Smooth muscle cell (in vitro differentiated cells): ENCODE measurements around the gene NLGN1. TPM values are rescaled to one million over a fixed set of nuclear protein-coding genes. Genes with fewer than 3 reads are reported as not detected.

Experiments used
- DNase-seq: peaks from one replicate; lab custom pipeline; 2025; ENCODE audit not compliant: unreplicated experiment; lab: John Stamatoyannopoulos, UW
- H2AFZ ChIP-seq: fragments of 200-600 bp; sonication (generic); 2 replicates; pipeline ENCODE4 v1.6.0; 2016; ENCODE audit warnings: antibody characterized with exemption, low read depth, mild to moderate bottlenecking
- H3F3A ChIP-seq: fragments of 200-600 bp; sonication (generic); 2 replicates; pipeline ENCODE4 v1.6.0; 2017; ENCODE audit warnings: antibody characterized with exemption, low read depth
- H3K27ac ChIP-seq: fragments of 200-600 bp; sonication (generic); 2 replicates; pipeline ENCODE4 v1.5.1; 2016; ENCODE audit warnings: low read depth, mild to moderate bottlenecking
- H3K27me3 ChIP-seq: fragments of 200-600 bp; sonication (generic); 2 replicates; pipeline ENCODE4 v1.6.1; 2016; ENCODE audit warnings: low read depth, mild to moderate bottlenecking
- H3K36me3 ChIP-seq: fragments of 200-600 bp; sonication (generic); 2 replicates; pipeline ENCODE4 v1.5.1; 2016; ENCODE audit warnings: low read depth
- H3K4me1 ChIP-seq: fragments of 200-600 bp; sonication (generic); 2 replicates; pipeline ENCODE4 v1.5.1; 2016; ENCODE audit warnings: low read depth
- H3K4me2 ChIP-seq: fragments of 200-600 bp; sonication (generic); 2 replicates; pipeline ENCODE4 v1.6.0; 2016; ENCODE audit warnings: mild to moderate bottlenecking
- H3K4me3 ChIP-seq: fragments of 200-600 bp; sonication (generic); 2 replicates; pipeline ENCODE4 v1.5.1; 2016; ENCODE audit warnings: mild to moderate bottlenecking
- H3K79me2 ChIP-seq: fragments of 200-600 bp; sonication (generic); 2 replicates; pipeline ENCODE4 v1.6.0; 2016; ENCODE audit warnings: low read depth, mild to moderate bottlenecking
- H3K9ac ChIP-seq: fragments of 200-600 bp; sonication (generic); 2 replicates; pipeline ENCODE4 v1.6.0; 2016; ENCODE audit warnings: low read depth
- H3K9me3 ChIP-seq: fragments of 200-600 bp; sonication (generic); replicated peaks from 2 replicates; pipeline ENCODE4 v1.5.1; 2016; ENCODE audit warnings: low read depth
- H4K20me1 ChIP-seq: fragments of 200-600 bp; sonication (generic); 2 replicates; pipeline ENCODE4 v1.6.0; 2016; ENCODE audit warnings: low read depth
- WGBS: methylation state at CpG from one replicate; pipeline ENCODE4 v1.1.7; 2016; ENCODE audit warnings: low lambda C conversion rate; 5-methylcytosine and 5-hydroxymethylcytosine counted together
- polyA plus RNA-seq: library from polyadenylated mRNA; unstranded; fragments of >200 nt; fragmentation: Nextera tagmentation; extraction: Ambion mirVana; gene quantifications from 2 replicates; pipeline ENCODE4 v1.2.1, GENCODE V29; 2016
- total RNA-seq: library from RNA; depleted of rRNA; stranded (reverse); fragments of >200 nt; gene quantifications from 2 replicates; pipeline ENCODE4 v1.2.3, GENCODE V29; 2014
- TF ChIP-seq, protein P1 (sequence below): fragments of 200-600 bp; sonication (generic); IDR thresholded peaks from 2 replicates; pipeline ENCODE4 v1.5.1; 2017; ENCODE audit warnings: borderline replicate concordance, mild to moderate bottlenecking, antibody characterized with exemption; ENCODE audit not compliant: insufficient read depth, poor library complexity, severe bottlenecking

The NLGN1 gene
- total and polyA plus RNA-seq, 2 experiments from 2014 or later, result 0.04 TPM; not detected in 1

DNA sequence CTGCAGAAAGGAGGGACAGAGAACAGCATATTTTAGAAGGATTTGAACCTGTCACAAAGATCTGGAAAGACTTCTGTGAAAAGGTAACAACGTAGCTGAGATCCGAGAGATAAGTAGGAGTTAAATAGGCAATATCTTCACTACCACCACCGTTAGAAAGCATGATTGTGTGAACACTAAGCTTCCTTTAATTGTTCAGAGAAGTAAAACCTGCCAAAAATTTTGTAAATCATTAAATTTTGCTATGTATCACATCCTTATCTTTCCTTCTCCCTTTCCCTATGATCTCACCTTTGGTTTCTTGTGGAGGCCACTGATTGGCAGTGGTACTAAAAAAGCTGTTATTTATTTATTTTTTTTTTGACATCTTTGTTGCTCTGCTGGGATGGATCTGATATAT is 346.9 kb downstream of the NLGN1 start:
- 85% methylated on average over 3 of the region's 3 CpGs for WGBS

DNA sequence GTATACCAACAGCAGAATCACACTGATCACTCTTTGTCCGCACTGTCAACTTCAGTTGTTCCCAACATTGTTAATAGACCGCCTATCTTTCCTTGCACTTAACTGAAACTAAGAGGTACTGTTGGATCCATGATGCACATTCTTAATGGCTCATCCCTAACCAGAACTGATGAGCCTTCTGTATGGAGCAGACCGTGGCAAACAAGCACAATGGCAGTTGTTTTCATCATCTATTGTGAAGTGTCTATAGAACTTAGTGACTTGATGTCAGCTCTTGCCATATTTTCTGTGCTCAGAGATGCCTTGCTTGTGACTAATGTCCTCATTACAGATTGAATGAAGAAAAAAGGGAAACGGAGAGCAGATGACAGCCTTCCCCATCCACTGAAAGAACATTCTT is 347.4 kb downstream of the NLGN1 start:
- Histone ChIP-seq H3F3A (no peaks in the 10 kb centered on the region), H3K9ac (no peak overlapping the region), H3K27me3 (no peaks in the 10 kb centered on the region), H3K4me3 (no peak overlapping the region), H2AFZ (no peak overlapping the region), H3K36me3 (no peaks in the 10 kb centered on the region), H3K4me1 (peaks cover 10% of the 10 kb centered on the region), H4K20me1 (no peaks in the 10 kb centered on the region), H3K27ac (no peak overlapping the region), H3K9me3 (no peaks in the 10 kb centered on the region), H3K79me2 (no peaks in the 10 kb centered on the region), H3K4me2 (no peak overlapping the region)
- DNase-seq, result no peak
- TF ChIP-seq, protein P1, sequence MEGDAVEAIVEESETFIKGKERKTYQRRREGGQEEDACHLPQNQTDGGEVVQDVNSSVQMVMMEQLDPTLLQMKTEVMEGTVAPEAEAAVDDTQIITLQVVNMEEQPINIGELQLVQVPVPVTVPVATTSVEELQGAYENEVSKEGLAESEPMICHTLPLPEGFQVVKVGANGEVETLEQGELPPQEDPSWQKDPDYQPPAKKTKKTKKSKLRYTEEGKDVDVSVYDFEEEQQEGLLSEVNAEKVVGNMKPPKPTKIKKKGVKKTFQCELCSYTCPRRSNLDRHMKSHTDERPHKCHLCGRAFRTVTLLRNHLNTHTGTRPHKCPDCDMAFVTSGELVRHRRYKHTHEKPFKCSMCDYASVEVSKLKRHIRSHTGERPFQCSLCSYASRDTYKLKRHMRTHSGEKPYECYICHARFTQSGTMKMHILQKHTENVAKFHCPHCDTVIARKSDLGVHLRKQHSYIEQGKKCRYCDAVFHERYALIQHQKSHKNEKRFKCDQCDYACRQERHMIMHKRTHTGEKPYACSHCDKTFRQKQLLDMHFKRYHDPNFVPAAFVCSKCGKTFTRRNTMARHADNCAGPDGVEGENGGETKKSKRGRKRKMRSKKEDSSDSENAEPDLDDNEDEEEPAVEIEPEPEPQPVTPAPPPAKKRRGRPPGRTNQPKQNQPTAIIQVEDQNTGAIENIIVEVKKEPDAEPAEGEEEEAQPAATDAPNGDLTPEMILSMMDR, result no peak
- 84% methylated on average over 4 of the region's 4 CpGs for WGBS

More for the DNA sequence above, 346.9 kb downstream of the NLGN1 start:
- Histone ChIP-seq H3F3A (no peaks in the 10 kb centered on the region), H4K20me1 (no peaks in the 10 kb centered on the region), H3K79me2 (no peaks in the 10 kb centered on the region), H2AFZ (no peak overlapping the region), H3K36me3 (no peaks in the 10 kb centered on the region), H3K27ac (no peak overlapping the region), H3K27me3 (no peaks in the 10 kb centered on the region), H3K4me2 (no peak overlapping the region), H3K9ac (no peak overlapping the region), H3K4me3 (no peak overlapping the region), H3K4me1 (peaks cover 10% of the 10 kb centered on the region), H3K9me3 (no peaks in the 10 kb centered on the region)
- DNase-seq, result no peak
- TF ChIP-seq, protein P1, result no peak

DNA sequence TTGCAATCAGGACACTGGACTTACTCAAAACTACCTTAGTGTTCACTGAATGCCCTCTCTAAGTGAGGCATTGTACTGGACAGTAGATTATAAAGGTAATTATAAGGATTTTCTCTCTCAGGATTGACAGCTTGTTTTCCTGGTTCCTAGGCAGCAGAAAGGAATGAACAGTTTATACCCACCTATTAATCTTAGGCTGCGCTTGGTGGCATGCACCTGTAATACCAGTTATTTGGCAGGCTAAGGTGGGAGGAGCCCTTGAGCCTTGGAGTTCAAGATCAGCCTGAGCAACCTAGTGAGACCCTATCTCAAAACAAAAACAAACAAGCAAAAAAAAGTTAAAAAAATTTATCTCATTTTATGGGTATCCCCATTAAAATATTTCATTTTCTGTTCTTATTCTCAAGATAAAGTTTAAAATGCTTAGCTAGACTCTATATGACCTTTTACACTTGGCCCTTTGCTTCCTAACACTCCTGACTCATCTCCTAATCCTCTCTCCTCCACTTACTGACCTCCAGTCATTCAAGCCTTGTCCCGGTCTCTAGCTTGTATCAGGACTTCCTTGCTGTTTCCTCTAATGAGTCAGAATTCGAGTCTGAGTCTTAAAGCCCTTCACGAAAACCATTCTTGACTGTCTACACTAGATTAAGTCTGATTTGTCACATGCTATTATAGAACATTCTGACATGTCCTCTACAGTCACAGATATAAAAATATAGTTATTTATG is 348.6 kb downstream of the NLGN1 start:
- no peaks in the 10 kb centered on the region for H3F3A ChIP-seq
- no peaks in the 10 kb centered on the region for H4K20me1 ChIP-seq
- TF ChIP-seq, protein P1, result no peak
- DNase-seq, result no peak
- H3K27me3 ChIP-seq, result no peaks in the 10 kb centered on the region
- H3K4me1 ChIP-seq, result peaks cover 10% of the 10 kb centered on the region
- H3K36me3 ChIP-seq, result no peaks in the 10 kb centered on the region
- no peak overlapping the region for H3K27ac ChIP-seq
- WGBS, result 33% methylated on average over 4 of the region's 4 CpGs
- H2AFZ ChIP-seq, result no peak overlapping the region
- H3K4me2 ChIP-seq, result no peak overlapping the region
- H3K9me3 ChIP-seq, result no peaks in the 10 kb centered on the region
- no peaks in the 10 kb centered on the region for H3K79me2 ChIP-seq
- H3K4me3 ChIP-seq, result no peak overlapping the region
- H3K9ac ChIP-seq, result no peak overlapping the region

DNA sequence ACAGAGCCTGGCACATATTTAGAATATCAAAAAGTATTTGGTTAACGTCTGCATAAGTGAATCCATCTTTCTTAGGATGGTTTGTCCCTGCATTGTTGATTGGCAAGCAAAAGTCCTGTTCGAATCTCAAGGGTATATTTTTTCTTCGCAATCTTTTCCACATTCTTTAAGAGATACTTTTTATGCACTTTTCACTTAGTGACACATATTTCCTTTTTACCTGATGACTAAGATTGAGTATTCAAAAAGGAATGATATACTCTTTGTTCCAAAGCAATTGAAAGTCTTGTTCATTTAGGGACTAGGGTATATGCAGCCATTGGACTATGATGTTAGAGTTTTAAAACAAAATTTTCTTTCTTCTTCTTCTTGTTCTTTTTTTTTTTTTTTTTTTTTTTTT is 349.9 kb downstream of the NLGN1 start:
- H3K4me1 ChIP-seq, result peaks cover 10% of the 10 kb centered on the region
- no peak overlapping the region for H3K4me3 ChIP-seq
- TF ChIP-seq, protein P1, result no peak
- no peaks in the 10 kb centered on the region for H3F3A ChIP-seq
- no peaks in the 10 kb centered on the region for H3K9me3 ChIP-seq
- no peak overlapping the region for H2AFZ ChIP-seq
- no peak for DNase-seq
- no peaks in the 10 kb centered on the region for H3K79me2 ChIP-seq
- H3K4me2 ChIP-seq, result no peak overlapping the region
- H3K27me3 ChIP-seq, result no peaks in the 10 kb centered on the region
- H3K36me3 ChIP-seq, result no peaks in the 10 kb centered on the region
- H4K20me1 ChIP-seq, result no peaks in the 10 kb centered on the region
- no peak overlapping the region for H3K27ac ChIP-seq
- 88% methylated on average over 3 of the region's 3 CpGs for WGBS
- H3K9ac ChIP-seq, result no peak overlapping the region
